Measurements from ENCODE around the gene RNLS. TPM values are rescaled to one million over a fixed set of nuclear protein-coding genes. Genes with fewer than 3 reads are reported as not detected.

RNLS gene
- total and polyA plus RNA-seq, 2 of the 4 experiments (the other 2 are of a cell fraction), result 4.5 to 7.0 TPM

- H4K5ac ChIP-seq (ENCODE audit: low read depth, low read length), result no peak overlapping the region
- intact Hi-C loops (cut with micrococcal nuclease), result no loop called here
- H2BK20ac ChIP-seq (ENCODE audit: low read depth, low read length), result peak overlapping the region; percentile 37; the same call in 1 of the 2 replicates
- no peak overlapping the region for H2BK120ac ChIP-seq (ENCODE audit: low read depth, low read length)
- H3K14ac ChIP-seq (replicated peaks; ENCODE audit: low read depth, low read length), result peak overlapping the region; percentile 62; the same call in 1 of the 2 replicates
- H3K4me1 ChIP-seq (ENCODE audit: control insufficient read depth, insufficient read depth, low read length), result peaks cover 2% of the 10 kb centered on the region
- H3K9ac ChIP-seq (ENCODE audit: low read depth, low read length), result no peak overlapping the region
- H2AFZ ChIP-seq (replicated peaks; ENCODE audit: low read length, poor library complexity), result no peak overlapping the region
- no peak overlapping the region for H4K91ac ChIP-seq (ENCODE audit: insufficient read depth, low read depth, low read length)
- H3K36me3 ChIP-seq (ENCODE audit: control insufficient read depth, insufficient read depth, low read length), result no peaks in the 10 kb centered on the region
- no peak overlapping the region for H3K27ac ChIP-seq (ENCODE audit: insufficient read depth, low read length)
- H3K56ac ChIP-seq (ENCODE audit: extremely low read depth, insufficient read depth, low read length), result no peak overlapping the region
- H2AK9ac ChIP-seq (replicated peaks; ENCODE audit: low read depth, low read length, poor library complexity), result no peak overlapping the region
- no CpG with 5 or more reads among the region's 1 CpG for WGBS, 2 experiments (ENCODE audit: extremely low coverage in 2 of 2, insufficient read length in 1 of 2)
- BruUV-seq (replicated peaks), result no TSS peak
- H2AK5ac ChIP-seq (ENCODE audit: low read depth, low read length), result 0 out of 2 replicates have a peak overlapping the region, but pooled peaks have one; percentile 23
- POLR2A ChIA-PET (ENCODE audit: unreplicated experiment), result no interaction called here
- H3K27me3 ChIP-seq (ENCODE audit: control insufficient read depth, insufficient read depth, low read length), result no peaks in the 10 kb centered on the region
- no peak overlapping the region for H3K23ac ChIP-seq (ENCODE audit: low read depth, low read length)
- H3K4ac ChIP-seq (ENCODE audit: low read depth, low read length), result no peak overlapping the region
- dilution Hi-C loops (cut with HindIII; ENCODE audit: low sequenced_read_pairs, unreplicated experiment), result no loop called here
- CTCF ChIA-PET, result no interaction called here
- no peaks in the 10 kb centered on the region for H3K9me3 ChIP-seq (ENCODE audit: control insufficient read depth, insufficient read depth, low read length)
- no peak overlapping the region for H3K4me3 ChIP-seq (ENCODE audit: insufficient read depth, low read depth, low read length)
- no peak overlapping the region for H2BK5ac ChIP-seq (ENCODE audit: low read depth, low read length, poor library complexity, severe bottlenecking)
- H3K4me2 ChIP-seq (ENCODE audit: low read depth, low read length), result no peak overlapping the region
- TF ChIP-seq, protein P1, sequence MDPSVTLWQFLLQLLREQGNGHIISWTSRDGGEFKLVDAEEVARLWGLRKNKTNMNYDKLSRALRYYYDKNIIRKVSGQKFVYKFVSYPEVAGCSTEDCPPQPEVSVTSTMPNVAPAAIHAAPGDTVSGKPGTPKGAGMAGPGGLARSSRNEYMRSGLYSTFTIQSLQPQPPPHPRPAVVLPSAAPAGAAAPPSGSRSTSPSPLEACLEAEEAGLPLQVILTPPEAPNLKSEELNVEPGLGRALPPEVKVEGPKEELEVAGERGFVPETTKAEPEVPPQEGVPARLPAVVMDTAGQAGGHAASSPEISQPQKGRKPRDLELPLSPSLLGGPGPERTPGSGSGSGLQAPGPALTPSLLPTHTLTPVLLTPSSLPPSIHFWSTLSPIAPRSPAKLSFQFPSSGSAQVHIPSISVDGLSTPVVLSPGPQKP (IDR thresholded peaks at IDR 0.05; ENCODE audit: borderline replicate concordance, low read depth, low read length), result no peak
- TF ChIP-seq, protein P2, sequence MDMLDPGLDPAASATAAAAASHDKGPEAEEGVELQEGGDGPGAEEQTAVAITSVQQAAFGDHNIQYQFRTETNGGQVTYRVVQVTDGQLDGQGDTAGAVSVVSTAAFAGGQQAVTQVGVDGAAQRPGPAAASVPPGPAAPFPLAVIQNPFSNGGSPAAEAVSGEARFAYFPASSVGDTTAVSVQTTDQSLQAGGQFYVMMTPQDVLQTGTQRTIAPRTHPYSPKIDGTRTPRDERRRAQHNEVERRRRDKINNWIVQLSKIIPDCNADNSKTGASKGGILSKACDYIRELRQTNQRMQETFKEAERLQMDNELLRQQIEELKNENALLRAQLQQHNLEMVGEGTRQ (IDR thresholded peaks at IDR 0.05; ENCODE audit: low read depth, low read length), result no peak
- TF ChIP-seq MXI1 (IDR thresholded peaks at IDR 0.05; ENCODE audit: borderline replicate concordance, low read depth, low read length) (no peak), FOS (IDR thresholded peaks at IDR 0.05; ENCODE audit: low read depth, low read length) (peak; percentile 97), SMC3 (IDR thresholded peaks at IDR 0.05; ENCODE audit: low read depth, low read length) (no peak), RAD21 (IDR thresholded peaks at IDR 0.05; ENCODE audit: low read length) (peak; percentile 12; the same call in 1 of the 2 replicates), BHLHE40 (IDR thresholded peaks at IDR 0.05; ENCODE audit: low read depth, low read length) (peak; percentile 39; the same call in 1 of the 2 replicates), MAZ (IDR thresholded peaks at IDR 0.05; ENCODE audit: borderline replicate concordance, low read depth, low read length) (peak; percentile 77), CEBPB (IDR thresholded peaks at IDR 0.05; ENCODE audit: low read depth, low read length) (peak; percentile 66), RCOR1 (IDR thresholded peaks at IDR 0.05; ENCODE audit: insufficient replicate concordance, low read length) (no peak), RFX5 (IDR thresholded peaks at IDR 0.05; ENCODE audit: low read depth, low read length) (no peak)
- no peaks in the 10 kb centered on the region for H3K79me1 ChIP-seq (ENCODE audit: low read depth in 1 of 2, low read length in 2 of 2)
- no peak overlapping the region for H3K18ac ChIP-seq (ENCODE audit: low read depth, low read length)
- in situ Hi-C loops (cut with MboI; ENCODE audit: low sequenced_read_pairs), result no loop called here
- H4K20me1 ChIP-seq (ENCODE audit: insufficient read depth, low read length), result no peaks in the 10 kb centered on the region
- H3K9me1 ChIP-seq (ENCODE audit: insufficient read depth, low read length), result peaks cover 5% of the 10 kb centered on the region
- DNase-seq (peak; percentile 90), ATAC-seq (ENCODE audit: low read depth) (peak; percentile 89)
- H2BK15ac ChIP-seq (ENCODE audit: low read depth, low read length), result no peak overlapping the region
- no peak overlapping the region for H4K8ac ChIP-seq (ENCODE audit: low read depth in 2 of 2, low read length in 2 of 2)
Observed at GRCh38 chr10:88254091-88254490, 329.0 kb downstream of the RNLS start.

Measured in IMR-90 (cell line).